Activated naive CD8-positive, alpha-beta T cell treated with anti-CD3 and anti-CD28 coated beads, Interleukin-2, amount 10 ng/mL, durations not matched to agents 7 days and 5 days (primary cell): ENCODE measurements around the gene CAB39L. TPM values are rescaled to one million over a fixed set of nuclear protein-coding genes. Genes with fewer than 3 reads are reported as not detected.

Experiments
- ATAC-seq: fragments of 150-1000 bp; cut with Tn5 transposase; one replicate; pipeline ENCODE4 v1.10.0; 2021; ENCODE audit warnings: low read depth, moderate library complexity
- POLR2A ChIA-PET: fragments of 350-600 bp; sonication (Branson Sonifier 250); formaldehyde crosslinking; loops from one replicate; lab custom pipeline; 2021; ENCODE audit warnings: antibody characterized with exemption; lab: Charles Lee
- DNase-seq: peaks from one replicate; pipeline ENCODE4 v3.0.0; 2021
- H3K27ac Mint-ChIP-seq: one replicate; pipeline ENCODE4 v1.8.0; 2022; ENCODE audit warnings: mild to moderate bottlenecking, mixed read lengths
- H3K27me3 Mint-ChIP-seq: one replicate; pipeline ENCODE4 v1.8.0; 2022; ENCODE audit warnings: mild to moderate bottlenecking, moderate library complexity, mixed read lengths
- H3K36me3 Mint-ChIP-seq: one replicate; pipeline ENCODE4 v1.8.0; 2021; ENCODE audit warnings: mild to moderate bottlenecking, mixed read lengths
- H3K4me1 Mint-ChIP-seq: one replicate; pipeline ENCODE4 v1.8.0; 2021; ENCODE audit warnings: mixed read lengths
- H3K4me3 Mint-ChIP-seq: one replicate; pipeline ENCODE4 v1.8.0; 2022; ENCODE audit warnings: mild to moderate bottlenecking, moderate library complexity, mixed read lengths
- H3K9me3 Mint-ChIP-seq: one replicate; pipeline ENCODE4 v1.8.0; 2021; ENCODE audit warnings: mixed read lengths
- total RNA-seq, 2 experiments: library from RNA; stranded (reverse); gene quantifications; one replicate each; pipeline ENCODE4 v1.2.3, GENCODE V29; 2021

The CAB39L gene
- total RNA-seq, 2 experiments from 2014 or later = 3.8 to 4.8 TPM

DNA sequence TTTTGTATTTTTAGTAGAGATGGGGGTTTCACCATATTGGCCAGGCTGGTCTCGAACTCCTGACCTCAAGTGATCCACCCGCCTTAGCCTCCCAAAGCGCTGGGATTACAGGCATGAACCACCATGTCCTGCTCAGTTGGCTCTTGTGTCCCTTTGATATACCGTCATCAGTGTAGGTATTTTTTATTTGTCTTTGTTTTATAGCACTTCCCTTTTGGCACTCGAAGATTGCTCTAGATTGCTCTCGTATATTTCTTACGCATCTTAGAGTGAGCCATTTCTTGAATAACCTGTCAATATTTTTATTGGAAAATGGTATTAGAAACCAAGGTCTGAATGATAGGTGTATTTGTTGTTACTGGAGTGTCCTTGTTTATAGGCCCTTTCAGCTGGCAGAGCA is 9.6 kb upstream of the CAB39L start:
- ATAC-seq (no peak), DNase-seq (no peak)
- Mint-ChIP-seq H3K4me1 (peaks cover 21% of the 10 kb centered on the region), H3K27ac (no peak overlapping the region), H3K27me3 (no peaks in the 10 kb centered on the region), H3K9me3 (no peaks in the 10 kb centered on the region), H3K36me3 (peaks cover 37% of the 10 kb centered on the region), H3K4me3 (no peak overlapping the region)
- POLR2A ChIA-PET = interaction anchor here (2.7 kb wide), 1 partner anchor 9 kb away, joined by 16 read pairs; the partner anchor contains the start of genes CAB39L and SETDB2

GRCh38 chr13:49452725-49453457 is 9.0 kb upstream of the CAB39L start:
- POLR2A ChIA-PET = interaction anchor here (1.0 to 2.7 kb wide), 2 partner anchors 9 to 43 kb away, joined by 5 to 16 read pairs; partner anchors contain the start of genes CAB39L, PHF11 and SETDB2
- Mint-ChIP-seq H3K4me1 (peaks cover 21% of the 10 kb centered on the region), H3K36me3 (peaks cover 35% of the 10 kb centered on the region), H3K27me3 (no peaks in the 10 kb centered on the region), H3K9me3 (no peaks in the 10 kb centered on the region), H3K4me3 (no peak overlapping the region), H3K27ac (no peak overlapping the region)
- no peak for ATAC-seq
- no peak for DNase-seq

DNA sequence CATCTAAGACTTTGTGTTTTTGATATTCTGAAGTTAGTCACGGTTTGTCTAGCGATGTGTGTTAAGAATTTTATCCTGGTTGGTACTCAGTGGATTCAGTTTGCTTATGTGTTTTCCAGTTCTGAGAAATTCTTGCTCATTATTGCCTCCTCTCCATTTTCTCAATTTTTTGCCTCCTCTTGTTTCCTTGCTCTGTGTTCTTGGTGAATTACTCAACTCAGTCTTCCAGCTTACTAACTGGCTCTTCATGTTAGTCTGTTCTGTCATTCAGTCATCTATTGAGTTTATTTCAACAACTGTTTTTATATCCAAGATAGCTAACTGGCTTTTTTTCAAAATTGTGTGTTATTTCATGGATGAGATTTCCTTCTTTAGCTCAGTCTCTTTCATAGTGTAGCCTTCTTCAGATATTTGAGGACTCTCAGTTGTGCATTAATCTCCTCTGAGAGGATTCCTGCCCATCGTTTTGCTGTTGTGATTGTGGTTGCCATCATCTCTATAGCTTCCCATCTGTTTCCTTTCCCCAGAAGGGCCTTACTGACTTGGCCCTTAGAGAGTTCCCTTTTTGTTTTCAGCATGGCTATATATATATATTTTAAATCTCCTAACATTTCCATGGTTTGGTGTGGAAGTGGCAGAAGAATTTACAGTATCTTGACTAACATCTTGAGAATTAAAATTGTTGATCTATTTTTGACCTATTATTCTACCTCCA is 6.4 kb upstream of the CAB39L start:
- no peaks in the 10 kb centered on the region for H3K9me3 Mint-ChIP-seq
- ATAC-seq (no peak), DNase-seq (no peak)
- no peaks in the 10 kb centered on the region for H3K27me3 Mint-ChIP-seq
- POLR2A ChIA-PET = interaction anchor here (1.4 kb wide), 1 partner anchor 46 kb away, joined by 3 read pairs; the partner anchor contains the start of gene PHF11
- peaks cover 36% of the 10 kb centered on the region for H3K4me1 Mint-ChIP-seq
- H3K27ac Mint-ChIP-seq = no peak overlapping the region
- peaks cover 37% of the 10 kb centered on the region for H3K36me3 Mint-ChIP-seq
- H3K4me3 Mint-ChIP-seq = no peak overlapping the region

- no peaks in the 10 kb centered on the region for H3K9me3 Mint-ChIP-seq
- peaks cover 27% of the 10 kb centered on the region for H3K4me1 Mint-ChIP-seq
- POLR2A ChIA-PET = no interaction called here
- H3K4me3 Mint-ChIP-seq = no peak overlapping the region
- ATAC-seq (no peak), DNase-seq (no peak)
- no peak overlapping the region for H3K27ac Mint-ChIP-seq
- H3K36me3 Mint-ChIP-seq = peaks cover 35% of the 10 kb centered on the region
- no peaks in the 10 kb centered on the region for H3K27me3 Mint-ChIP-seq
Observed at GRCh38 chr13:49448753-49449152, 4.9 kb upstream of the CAB39L start.

GRCh38 chr13:49446473-49446872 is 2.6 kb upstream of the CAB39L start:
- H3K4me1 Mint-ChIP-seq = peaks cover 32% of the 10 kb centered on the region
- H3K27ac Mint-ChIP-seq = peak overlapping the region; percentile 71
- no peaks in the 10 kb centered on the region for H3K9me3 Mint-ChIP-seq
- H3K27me3 Mint-ChIP-seq = no peaks in the 10 kb centered on the region
- peaks cover 20% of the 10 kb centered on the region for H3K36me3 Mint-ChIP-seq
- no peak for ATAC-seq
- POLR2A ChIA-PET = interaction anchor here (4.7 kb wide), 1 partner anchor 48 kb away, joined by 119 read pairs; the partner anchor contains the start of gene PHF11
- no peak for DNase-seq
- peak overlapping the region; percentile 62 for H3K4me3 Mint-ChIP-seq

DNA sequence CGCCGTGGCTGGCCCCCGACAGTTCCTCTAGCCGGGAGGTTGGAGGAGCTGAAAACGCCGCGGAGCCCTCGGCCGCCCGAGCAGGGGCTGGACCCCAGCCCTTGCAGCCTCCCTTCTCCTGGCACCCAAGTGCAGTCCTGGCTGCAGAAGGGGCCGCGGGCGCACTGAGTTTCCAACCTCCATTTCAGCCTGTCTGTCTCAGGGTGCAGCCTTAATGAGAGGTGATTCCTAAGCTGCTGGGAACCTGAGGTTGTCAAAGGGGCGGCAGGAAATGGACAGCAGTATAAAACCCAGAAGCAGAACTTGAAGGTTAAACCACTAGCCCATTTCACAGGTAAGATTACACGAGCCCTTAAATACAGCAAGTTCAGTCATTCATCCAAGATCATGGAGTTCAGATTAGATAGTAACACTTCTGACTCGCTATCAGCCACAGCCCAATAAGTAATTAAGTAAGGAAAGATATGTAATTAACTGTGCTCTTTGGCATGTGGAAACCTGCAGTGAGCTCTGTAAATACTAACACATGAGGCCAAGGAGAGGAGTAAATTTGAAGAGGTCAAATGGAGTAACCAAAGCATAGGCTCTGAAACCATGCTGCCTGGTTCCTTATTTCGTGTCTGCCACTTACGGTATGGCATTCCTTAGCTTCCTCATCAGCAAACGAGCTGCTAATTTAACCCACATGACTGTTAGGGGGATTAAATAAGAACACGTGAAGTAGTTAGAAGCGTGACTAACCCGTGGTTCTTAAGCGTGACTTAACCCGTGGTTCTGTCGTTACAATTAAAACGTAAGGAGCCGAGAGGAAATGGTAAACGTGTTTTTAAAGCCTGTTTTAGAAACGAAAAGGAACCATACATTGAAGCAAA is 896 bp upstream of the CAB39L start:
- Mint-ChIP-seq H3K36me3 (peaks cover 16% of the 10 kb centered on the region), H3K4me1 (peaks cover 25% of the 10 kb centered on the region), H3K27ac (peak overlapping the region; percentile 97), H3K4me3 (peak overlapping the region; percentile 92), H3K9me3 (no peaks in the 10 kb centered on the region), H3K27me3 (peaks cover 3% of the 10 kb centered on the region)
- POLR2A ChIA-PET = interaction anchor here (0.9 to 4.7 kb wide), 14 partner anchors 10 to 469 kb away, joined by 3 to 119 read pairs (median 5); partner anchors contain the start of genes ARL11, CDADC1, FNDC3A and PHF11
- DNase-seq = no peak
- peak; percentile 8 for ATAC-seq

DNA sequence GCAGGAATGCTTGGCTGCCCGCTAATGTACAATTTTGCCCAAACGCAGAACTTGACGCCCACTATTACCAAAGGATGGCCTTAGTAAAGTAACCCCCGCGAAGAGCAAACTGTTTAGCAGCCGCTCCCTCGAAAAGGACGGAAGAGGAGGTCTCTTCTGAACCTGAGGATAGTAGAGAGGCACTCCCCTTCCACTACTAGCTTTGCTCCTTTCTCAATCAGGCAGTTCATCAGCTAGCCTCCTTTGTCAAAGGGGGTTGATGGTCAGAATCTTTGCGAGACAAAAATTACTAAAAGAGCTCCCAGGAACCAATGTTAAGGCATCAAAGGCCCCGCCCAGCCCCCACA is 534 bp downstream of the CAB39L start:
- Mint-ChIP-seq H3K4me1 (peaks cover 21% of the 10 kb centered on the region), H3K9me3 (no peaks in the 10 kb centered on the region), H3K4me3 (peak overlapping the region; percentile 92), H3K27ac (peak overlapping the region; percentile 97), H3K36me3 (peaks cover 5% of the 10 kb centered on the region), H3K27me3 (peaks cover 6% of the 10 kb centered on the region)
- peak; percentile 3 for ATAC-seq
- POLR2A ChIA-PET = interaction anchor here (0.6 to 4.7 kb wide), 20 partner anchors 11 to 554 kb away, joined by 3 to 119 read pairs (median 5); partner anchors contain the start of genes ARL11, EBPL, KPNA3 and PHF11
- no peak for DNase-seq

- Mint-ChIP-seq H3K27ac (no peak overlapping the region), H3K4me1 (peaks cover 15% of the 10 kb centered on the region), H3K4me3 (no peak overlapping the region), H3K9me3 (no peaks in the 10 kb centered on the region), H3K27me3 (peaks cover 13% of the 10 kb centered on the region), H3K36me3 (peaks cover 5% of the 10 kb centered on the region)
- ATAC-seq (no peak), DNase-seq (no peak)
- POLR2A ChIA-PET = no interaction called here
Observed at GRCh38 chr13:49441846-49442245, 2.0 kb downstream of the CAB39L start.

DNA sequence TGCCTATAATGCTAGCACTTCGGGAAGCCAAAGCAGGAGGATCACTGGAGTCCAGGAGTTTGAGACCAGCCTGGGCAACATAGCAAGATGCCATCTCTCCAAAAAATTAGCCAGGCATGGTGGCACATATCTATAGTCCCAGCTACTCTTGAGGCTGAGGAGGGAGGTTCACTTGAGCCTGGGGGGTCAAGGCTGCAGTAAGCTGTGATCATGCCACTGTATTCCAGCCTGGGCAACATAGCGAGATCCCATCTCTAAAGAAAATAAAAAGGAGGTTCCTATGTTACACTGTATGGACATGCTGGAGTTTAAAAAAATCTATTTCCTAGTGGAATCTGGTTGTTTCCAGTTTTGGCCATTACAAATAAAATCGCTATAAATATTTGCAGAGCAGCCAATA is 2.6 kb downstream of the CAB39L start:
- Mint-ChIP-seq H3K27me3 (peaks cover 13% of the 10 kb centered on the region), H3K36me3 (peaks cover 5% of the 10 kb centered on the region), H3K4me1 (peaks cover 12% of the 10 kb centered on the region), H3K27ac (no peak overlapping the region), H3K9me3 (no peaks in the 10 kb centered on the region), H3K4me3 (no peak overlapping the region)
- DNase-seq (no peak), ATAC-seq (no peak)
- POLR2A ChIA-PET = no interaction called here

DNA sequence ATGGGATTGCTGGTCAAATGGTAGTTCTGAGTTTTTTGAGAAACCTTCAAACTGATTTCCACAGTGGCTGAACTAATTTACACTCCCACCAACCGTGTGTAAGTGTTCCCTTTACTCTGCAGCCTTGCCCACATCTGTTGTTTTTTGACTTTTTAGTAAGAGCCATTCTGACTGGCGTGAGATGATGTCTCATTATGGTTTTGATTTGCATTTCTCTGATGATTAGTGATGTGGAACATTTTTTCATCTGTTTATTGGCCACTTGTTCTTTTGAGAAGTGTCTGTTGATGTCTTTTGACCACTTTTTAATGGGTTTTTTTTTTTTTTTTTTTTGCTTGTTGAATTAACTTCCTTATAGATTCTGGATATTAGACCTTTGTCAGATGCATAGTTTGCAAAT is 4.3 kb downstream of the CAB39L start:
- H3K27ac Mint-ChIP-seq = no peak overlapping the region
- peaks cover 1% of the 10 kb centered on the region for H3K36me3 Mint-ChIP-seq
- H3K27me3 Mint-ChIP-seq = peaks cover 13% of the 10 kb centered on the region
- peaks cover 8% of the 10 kb centered on the region for H3K4me1 Mint-ChIP-seq
- no peak for DNase-seq
- no peak for ATAC-seq
- H3K9me3 Mint-ChIP-seq = no peaks in the 10 kb centered on the region
- H3K4me3 Mint-ChIP-seq = no peak overlapping the region
- POLR2A ChIA-PET = no interaction called here

DNA sequence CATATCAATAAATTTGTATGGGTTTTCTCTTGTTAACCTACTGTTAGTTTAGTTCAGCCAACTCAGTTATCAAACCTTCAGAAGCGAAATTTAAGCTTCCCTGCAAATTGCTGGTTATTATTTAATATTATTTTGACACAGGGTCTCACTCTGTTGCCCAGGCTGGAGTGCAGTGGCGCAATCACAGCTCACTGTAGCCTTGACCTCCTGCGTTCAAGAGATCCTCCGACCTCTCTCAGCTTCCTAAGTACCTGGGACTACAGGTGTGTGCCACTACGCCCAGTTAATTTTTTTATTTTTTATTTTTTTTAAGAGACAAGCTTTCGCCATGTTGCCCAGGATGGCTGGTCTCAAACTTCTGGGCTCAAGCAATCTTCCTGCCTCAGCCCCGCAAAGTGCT is 6.2 kb downstream of the CAB39L start:
- H3K27ac Mint-ChIP-seq = no peak overlapping the region
- no peak for DNase-seq
- H3K4me3 Mint-ChIP-seq = no peak overlapping the region
- ATAC-seq = no peak
- H3K9me3 Mint-ChIP-seq = no peaks in the 10 kb centered on the region
- POLR2A ChIA-PET = no interaction called here
- peaks cover 3% of the 10 kb centered on the region for H3K4me1 Mint-ChIP-seq
- H3K27me3 Mint-ChIP-seq = peaks cover 13% of the 10 kb centered on the region
- H3K36me3 Mint-ChIP-seq = no peaks in the 10 kb centered on the region

DNA sequence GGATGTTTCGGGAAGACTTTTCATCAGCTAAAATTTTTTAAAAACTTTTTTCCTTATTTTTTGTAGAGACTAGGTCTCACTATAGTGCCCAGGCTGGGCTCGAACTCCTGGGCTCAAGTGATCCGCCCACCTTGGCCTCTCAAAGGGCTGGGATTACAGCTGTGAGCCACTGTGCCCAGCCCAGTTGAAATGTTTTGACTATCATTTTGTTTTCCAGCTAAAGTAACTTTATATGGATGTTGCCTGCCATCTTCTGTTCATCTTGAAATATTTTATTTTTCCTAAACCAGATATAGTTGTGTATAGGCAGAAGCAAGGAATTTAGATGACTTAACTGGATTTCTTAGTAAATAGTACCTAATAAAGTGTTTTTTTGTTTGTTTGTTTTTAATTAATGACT is 7.0 kb downstream of the CAB39L start:
- Mint-ChIP-seq H3K27me3 (peaks cover 13% of the 10 kb centered on the region), H3K9me3 (no peaks in the 10 kb centered on the region), H3K36me3 (no peaks in the 10 kb centered on the region), H3K27ac (no peak overlapping the region), H3K4me1 (peaks cover 3% of the 10 kb centered on the region), H3K4me3 (no peak overlapping the region)
- POLR2A ChIA-PET = no interaction called here
- ATAC-seq = no peak
- no peak for DNase-seq

DNA sequence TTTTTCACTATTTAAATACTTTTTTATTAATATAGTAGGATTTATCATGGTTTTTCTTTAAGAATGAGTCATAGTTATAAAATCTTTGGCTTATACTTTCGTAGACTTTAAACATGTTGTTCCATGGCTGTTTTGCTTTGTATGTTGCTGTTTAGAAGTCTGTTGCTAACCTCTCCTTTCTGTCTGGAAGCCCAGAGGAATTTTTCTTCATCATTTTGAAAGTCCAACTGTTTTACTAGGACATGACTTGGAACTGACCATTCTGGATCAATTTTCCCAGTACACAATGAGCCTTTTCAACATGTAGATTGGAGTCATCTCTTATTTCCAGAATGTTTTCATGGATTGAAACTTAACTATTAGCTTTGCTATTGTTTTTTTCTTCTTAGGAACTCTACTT is 7.9 kb downstream of the CAB39L start:
- no peaks in the 10 kb centered on the region for H3K36me3 Mint-ChIP-seq
- ATAC-seq (no peak), DNase-seq (no peak)
- POLR2A ChIA-PET = interaction anchor here (0.6 kb wide), 1 partner anchor 46 kb away, joined by 3 read pairs; no protein-coding TSS in a partner anchor
- peaks cover 13% of the 10 kb centered on the region for H3K27me3 Mint-ChIP-seq
- H3K4me3 Mint-ChIP-seq = no peak overlapping the region
- no peak overlapping the region for H3K27ac Mint-ChIP-seq
- H3K4me1 Mint-ChIP-seq = peaks cover 3% of the 10 kb centered on the region
- no peaks in the 10 kb centered on the region for H3K9me3 Mint-ChIP-seq
